ENCODE results near the gene HES5. TPM values are rescaled to one million over a fixed set of nuclear protein-coding genes. Genes with fewer than 3 reads are reported as not detected.
A peak's percentile ranks its signal among the peaks of the same experiment; 100 is the strongest.

HES5 gene
- polyA plus RNA-seq, 3 donors: 0.14 to 0.79 (median 0.76) TPM

- DNase-seq (ENCODE audit: extremely low read depth in 1 of 11, low read depth in 9 of 11, low spot score in 4 of 11): no peak
These were observed 23.0 kb downstream of the HES5 start for GRCh38 chr1:2506901-2507565.

GRCh38 chr1:2506007-2506860 is 23.8 kb downstream of the HES5 start:
- no peak for DNase-seq (ENCODE audit: extremely low read depth in 1 of 11, low read depth in 9 of 11, low spot score in 4 of 11)

DNA sequence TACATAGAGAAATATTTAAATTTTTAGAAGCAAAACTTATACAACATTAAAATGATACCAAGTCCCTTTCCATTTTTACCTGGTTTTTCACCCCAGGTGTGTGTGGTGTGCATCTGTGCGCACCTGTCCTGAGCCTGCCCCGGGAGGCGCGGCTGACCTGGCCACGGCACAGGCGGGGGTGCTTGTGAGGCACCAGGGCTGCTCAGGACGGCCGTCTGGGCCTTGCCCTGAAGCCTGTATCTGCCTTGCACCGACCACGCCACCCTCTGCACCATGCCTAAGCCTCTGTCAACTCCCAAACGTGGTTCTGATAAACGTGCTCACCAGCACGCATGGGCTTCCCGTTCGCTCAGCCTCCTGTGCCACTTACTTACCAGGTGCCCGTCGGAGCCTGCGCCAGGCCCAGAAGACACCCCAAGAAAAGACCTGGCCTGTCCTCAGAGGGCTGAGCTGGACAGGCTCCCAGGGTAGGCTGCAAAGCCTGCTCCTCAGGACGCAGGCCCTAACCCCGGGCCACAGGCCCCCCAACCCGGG is 24.5 kb downstream of the HES5 start:
- DNase-seq (ENCODE audit: extremely low read depth in 1 of 11, low read depth in 9 of 11, low spot score in 4 of 11): no peak

- DNase-seq (ENCODE audit: extremely low read depth in 1 of 11, low read depth in 9 of 11, low spot score in 4 of 11): no peak
These were observed 25.2 kb downstream of the HES5 start for GRCh38 chr1:2504949-2505272.

GRCh38 chr1:2504225-2504948 is 25.7 kb downstream of the HES5 start:
- DNase-seq (ENCODE audit: extremely low read depth in 1 of 11, low read depth in 9 of 11, low spot score in 4 of 11): peak in 1 of 11 donors; percentile 38

DNA sequence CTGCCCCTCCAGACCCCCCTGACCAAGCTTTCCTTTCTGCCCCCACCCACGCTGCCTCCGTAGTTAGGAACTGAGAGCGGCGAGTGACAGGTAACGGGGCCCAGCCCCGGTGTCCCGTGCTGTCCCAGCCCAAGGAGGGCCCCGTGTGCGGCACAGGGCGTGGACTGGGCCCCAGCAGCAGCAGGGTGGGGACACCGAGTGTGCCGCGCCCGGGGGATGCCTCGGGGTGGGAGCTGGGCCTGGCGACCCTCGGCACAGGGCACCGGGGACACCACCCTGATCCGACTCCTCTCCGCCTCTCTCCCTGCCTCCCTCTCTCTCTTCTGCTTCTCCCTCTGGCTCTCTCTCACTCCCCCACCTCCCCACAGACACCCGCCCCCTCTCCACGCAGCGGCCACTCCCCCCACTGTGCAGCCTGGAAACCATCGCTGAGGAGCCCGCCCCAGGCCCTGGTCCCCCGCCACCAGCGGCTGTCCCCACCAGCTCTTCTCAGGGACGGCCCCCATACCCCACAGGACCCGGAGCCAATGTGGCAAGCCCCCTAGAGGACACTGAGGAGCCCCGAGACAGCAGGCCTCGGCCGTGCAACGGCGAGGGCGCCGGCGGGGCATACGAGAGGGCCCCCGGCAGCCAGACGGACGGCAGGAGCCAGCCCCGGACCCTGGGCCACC is 26.4 kb downstream of the HES5 start:
- DNase-seq (ENCODE audit: extremely low read depth in 1 of 11, low read depth in 9 of 11, low spot score in 4 of 11): no peak

DNA sequence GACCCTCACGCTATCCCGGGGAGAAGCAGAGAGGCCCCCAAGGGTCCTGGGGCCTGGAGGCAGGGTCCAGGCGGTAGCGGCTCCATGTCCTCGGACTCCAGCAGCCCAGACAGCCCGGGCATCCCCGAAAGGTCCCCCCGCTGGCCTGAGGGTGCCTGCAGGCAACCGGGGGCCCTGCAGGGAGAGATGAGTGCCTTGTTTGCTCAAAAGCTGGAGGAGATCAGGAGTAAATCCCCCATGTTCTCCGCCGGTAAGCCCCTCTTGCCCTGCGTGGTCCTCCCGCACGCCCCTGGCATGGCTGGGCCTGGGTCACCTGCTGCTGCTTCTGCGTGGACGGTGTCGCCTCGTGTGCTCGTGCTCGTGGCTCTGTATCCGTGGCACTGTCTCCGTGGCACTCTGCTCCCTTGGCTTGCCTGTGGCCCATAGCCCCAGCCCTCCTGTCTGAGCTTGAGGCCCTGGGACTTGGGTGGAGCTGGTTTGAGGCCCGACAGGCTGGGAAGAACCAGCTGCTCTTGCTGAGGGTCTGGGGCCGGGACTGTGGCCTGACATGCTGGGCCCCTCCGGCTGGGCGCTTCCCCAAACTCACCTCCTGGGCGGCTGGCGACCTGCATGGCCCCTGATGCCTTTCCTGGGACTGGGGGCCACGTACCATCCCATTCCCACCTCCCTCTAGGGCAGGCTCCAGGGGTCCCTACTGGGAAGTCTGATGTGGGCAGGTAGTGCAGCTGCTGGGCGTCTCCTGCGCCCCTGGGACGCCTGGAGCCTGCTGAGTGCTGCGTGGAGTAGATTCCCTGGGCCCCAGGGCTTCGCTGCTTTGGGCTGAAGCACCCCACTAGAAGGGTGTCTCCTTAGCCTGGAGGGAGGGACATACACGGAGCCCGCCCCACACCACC is 27.2 kb downstream of the HES5 start:
- no peak for DNase-seq (ENCODE audit: extremely low read depth in 1 of 11, low read depth in 9 of 11, low spot score in 4 of 11)

DNA sequence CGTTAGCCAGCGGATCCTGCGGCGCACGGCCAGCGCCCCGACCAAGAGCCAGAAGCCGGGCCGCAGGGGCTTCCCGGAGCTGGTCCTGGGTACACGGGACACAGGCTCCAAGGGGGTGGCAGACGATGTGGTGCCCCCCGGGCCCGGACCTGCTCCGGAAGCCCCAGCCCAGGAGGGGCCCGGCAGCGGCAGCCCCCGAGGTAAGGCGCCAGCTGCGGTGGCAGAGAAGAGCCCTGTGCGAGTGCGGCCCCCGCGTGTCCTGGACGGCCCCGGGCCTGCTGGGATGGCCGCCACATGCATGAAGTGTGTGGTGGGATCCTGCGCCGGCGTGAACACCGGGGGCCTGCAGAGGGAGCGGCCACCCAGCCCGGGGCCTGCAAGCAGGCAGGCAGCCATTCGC is 27.9 kb downstream of the HES5 start:
- DNase-seq (ENCODE audit: extremely low read depth in 1 of 11, low read depth in 9 of 11, low spot score in 4 of 11): no peak

DNA sequence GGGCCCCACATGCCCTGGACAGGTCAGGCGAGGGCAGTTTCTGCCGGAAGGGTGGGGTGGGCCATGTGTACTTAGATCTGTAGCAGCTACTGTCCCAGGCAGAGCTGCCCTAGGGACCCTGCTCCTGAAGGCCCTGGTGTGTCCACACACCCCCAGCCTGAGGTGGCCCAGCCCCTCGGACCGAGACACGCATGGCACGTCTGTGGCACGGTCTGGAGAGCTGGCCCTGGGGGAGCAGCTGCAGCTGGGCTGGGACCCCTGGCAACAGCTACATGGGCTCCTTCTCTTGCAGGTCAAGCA is 28.3 kb downstream of the HES5 start:
- DNase-seq (ENCODE audit: extremely low read depth in 1 of 11, low read depth in 9 of 11, low spot score in 4 of 11): no peak

DNA sequence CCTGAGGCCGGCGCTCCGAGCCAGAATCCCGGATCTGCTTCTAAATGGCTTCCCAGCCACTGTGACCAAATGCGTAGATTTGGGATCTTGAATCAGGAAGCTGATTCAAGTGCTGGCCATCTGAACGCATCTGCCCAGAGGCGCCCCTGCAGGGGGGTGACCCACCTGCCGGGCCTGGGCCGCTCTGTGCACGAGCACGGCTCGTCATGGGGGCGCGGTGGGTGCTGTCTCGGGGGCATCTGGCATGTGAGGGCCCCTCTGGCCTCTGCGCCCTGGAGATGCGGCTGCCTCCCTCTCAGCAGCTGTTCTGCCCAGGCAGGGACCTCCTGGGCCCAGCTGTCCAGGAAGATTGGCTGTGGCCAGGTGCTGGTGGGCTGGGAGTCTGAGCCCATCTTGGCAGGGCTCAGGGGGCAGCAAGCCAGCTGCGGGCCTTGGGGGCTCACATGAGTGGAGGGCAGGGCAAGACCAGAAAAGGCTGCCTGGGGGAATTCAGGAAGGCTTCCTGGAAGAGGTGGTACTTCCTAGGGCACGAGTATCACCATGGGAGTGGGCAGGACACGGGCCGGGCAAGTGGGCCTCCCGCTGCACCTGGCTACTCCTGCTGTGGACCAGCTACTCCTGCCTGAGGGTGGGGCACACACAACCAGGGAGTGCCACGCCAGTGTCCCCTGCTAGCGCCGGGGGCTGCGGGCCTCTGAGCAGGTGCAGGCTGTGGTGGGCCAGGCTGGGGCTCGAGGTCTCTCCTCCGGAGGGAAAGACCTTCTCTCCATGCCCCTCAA is 28.8 kb downstream of the HES5 start:
- DNase-seq (ENCODE audit: extremely low read depth in 1 of 11, low read depth in 9 of 11, low spot score in 4 of 11): no peak

- no peak for DNase-seq (ENCODE audit: extremely low read depth in 1 of 11, low read depth in 9 of 11, low spot score in 4 of 11)
These were observed 30.0 kb downstream of the HES5 start for GRCh38 chr1:2499986-2500596.

- DNase-seq (ENCODE audit: extremely low read depth in 1 of 11, low read depth in 9 of 11, low spot score in 4 of 11): no peak
These were observed 30.8 kb downstream of the HES5 start for GRCh38 chr1:2499260-2499659.

DNA sequence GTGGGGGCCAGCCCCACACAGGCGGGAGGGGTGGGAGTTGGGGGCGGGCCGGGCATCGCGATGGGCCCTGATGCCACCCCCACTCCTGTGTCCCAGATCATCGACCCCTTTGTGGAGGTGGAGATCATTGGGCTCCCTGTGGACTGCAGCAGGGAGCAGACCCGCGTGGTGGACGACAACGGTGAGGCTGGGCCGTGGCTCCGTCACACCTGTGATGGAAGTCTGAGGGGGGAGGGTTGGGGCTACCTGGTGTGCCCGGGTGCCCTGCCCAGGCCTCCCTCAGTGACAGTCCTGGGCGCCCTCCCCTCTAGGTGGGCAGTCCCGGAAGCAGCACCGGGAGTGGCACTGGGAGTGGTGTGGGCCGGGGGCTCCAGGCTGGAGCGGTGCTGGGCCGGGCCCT is 31.4 kb downstream of the HES5 start:
- DNase-seq (ENCODE audit: extremely low read depth in 1 of 11, low read depth in 9 of 11, low spot score in 4 of 11): no peak

- DNase-seq (ENCODE audit: extremely low read depth in 1 of 11, low read depth in 9 of 11, low spot score in 4 of 11): no peak
These were observed 32.2 kb downstream of the HES5 start for GRCh38 chr1:2497891-2498290.

GRCh38 chr1:2496746-2497145 is 33.3 kb downstream of the HES5 start:
- DNase-seq (ENCODE audit: extremely low read depth in 1 of 11, low read depth in 9 of 11, low spot score in 4 of 11): no peak

DNA sequence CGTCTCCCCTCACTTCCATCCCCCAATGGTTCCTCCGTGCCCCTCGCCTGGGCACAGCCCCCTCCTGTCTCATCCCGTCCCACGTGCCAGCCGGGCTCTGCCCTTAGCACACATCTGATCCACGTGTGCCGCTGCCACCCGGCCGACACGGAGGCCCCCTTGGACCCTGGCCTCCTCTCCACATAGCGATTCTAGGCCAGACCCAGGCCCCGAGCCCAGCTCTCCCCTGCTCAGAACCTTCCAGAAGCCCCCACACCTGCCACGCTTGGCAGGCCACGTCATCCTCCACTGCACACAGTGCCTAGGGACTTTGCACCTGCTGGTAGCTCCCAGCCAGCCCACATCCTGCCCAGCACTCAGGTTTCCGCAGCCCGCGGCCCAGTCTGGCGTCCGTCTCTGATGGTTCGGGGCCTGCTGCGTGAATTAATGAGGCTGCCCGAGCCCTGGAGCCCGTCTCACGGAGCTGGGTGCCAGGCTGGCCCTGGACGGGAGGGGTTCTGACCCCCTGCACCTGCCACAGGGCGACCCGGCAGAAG is 33.9 kb downstream of the HES5 start:
- DNase-seq (ENCODE audit: extremely low read depth in 1 of 11, low read depth in 9 of 11, low spot score in 4 of 11): no peak

- DNase-seq (ENCODE audit: extremely low read depth in 1 of 11, low read depth in 9 of 11, low spot score in 4 of 11): no peak
These were observed 34.5 kb downstream of the HES5 start for GRCh38 chr1:2495546-2495945.

Measured in renal cortex interstitium (tissue), 11 donors.